ENCODE measurements around the gene XYLT1. TPM values are rescaled to one million over a fixed set of nuclear protein-coding genes. Genes with fewer than 3 reads are reported as not detected.

XYLT1 gene
- total RNA-seq, 1 experiment from 2014 or later: 14.5 TPM

- Histone ChIP-seq H2AK5ac (ENCODE audit: insufficient read length, low read length) (no peak overlapping the region), H3K9ac (ENCODE audit: extremely low read depth, insufficient read length, low read length) (no peak overlapping the region), H2BK5ac (ENCODE audit: insufficient read length, low read length) (no peak overlapping the region), H2AFZ (ENCODE audit: low read length) (no peak overlapping the region), H3K9me3 (ENCODE audit: control insufficient read depth, low read depth, low read length) (no peaks in the 10 kb centered on the region), H3K79me2 (ENCODE audit: insufficient read depth, low read length) (no peaks in the 10 kb centered on the region), H2BK120ac (ENCODE audit: low read depth, low read length, poor library complexity, severe bottlenecking) (no peak overlapping the region), H3K79me1 (ENCODE audit: insufficient read depth, low read depth, low read length, poor library complexity, severe bottlenecking) (no peaks in the 10 kb centered on the region), H2BK12ac (ENCODE audit: insufficient read length, low read depth, low read length) (no peak overlapping the region), H3K4me1 (ENCODE audit: insufficient read depth, low read length) (no peaks in the 10 kb centered on the region), H3K14ac (ENCODE audit: insufficient read depth, low read length) (no peak overlapping the region), H3K4ac (ENCODE audit: low read depth, low read length) (no peak overlapping the region), H3K18ac (ENCODE audit: insufficient read length, low read depth, low read length) (no peak overlapping the region), H3K23ac (ENCODE audit: insufficient read length, low read depth, low read length) (no peak overlapping the region), H3K56ac (ENCODE audit: insufficient read length, low read depth, low read length) (no peak overlapping the region), H3K23me2 (ENCODE audit: insufficient read length, low read depth, low read length, poor library complexity, severe bottlenecking) (no peaks in the 10 kb centered on the region), H4K8ac (replicated peaks; ENCODE audit: insufficient read length, low read depth, low read length) (no peak overlapping the region), H4K91ac (ENCODE audit: insufficient read length, low read depth, low read length) (no peak overlapping the region), H2BK15ac (ENCODE audit: low read depth, low read length) (no peak overlapping the region), H3K4me2 (ENCODE audit: insufficient read depth, insufficient read length, low read length) (no peak overlapping the region), H3K27ac (ENCODE audit: insufficient read length, low read depth, low read length) (no peak overlapping the region), H2BK20ac (ENCODE audit: low read depth, low read length, poor library complexity, severe bottlenecking) (no peak overlapping the region), H4K5ac (ENCODE audit: insufficient read length, low read depth, low read length) (no peak overlapping the region), H3K27me3 (ENCODE audit: insufficient read depth, low read length) (no peaks in the 10 kb centered on the region), H4K20me1 (ENCODE audit: control insufficient read depth, insufficient read depth, insufficient read length) (no peaks in the 10 kb centered on the region), H3T11ph (ENCODE audit: low read length) (no peak overlapping the region)
- Mint-ChIP-seq H3K36me3 (ENCODE audit: insufficient read depth in 1 of 3, low read depth in 3 of 3) (no peaks in the 10 kb centered on the region; a peak in 2 of 7 replicates), H3K4me3 (no peak overlapping the region), H3K4me1 (peaks cover 8% of the 10 kb centered on the region in 2 experiments), H3K27me3 (ENCODE audit: low read depth) (no peaks in the 10 kb centered on the region), H3K27ac (peak overlapping the region in 1 of 3 experiments; percentile 41; a peak in 1 of 7 replicates), H3K9me3 (peaks cover 2% of the 10 kb centered on the region in 2 experiments; a peak in 2 of 5 replicates)
- no peak for DNase-seq
- TF ChIP-seq CTCF (conservative IDR thresholded peaks at IDR 0.05): no peak
- WGBS (ENCODE audit: extremely low coverage, insufficient read length, low lambda C conversion rate): no CpG with 5 or more reads among the region's 8 CpGs
Observed at GRCh38 chr16:17241264-17241835, 229.4 kb downstream of the XYLT1 start.

All from H9 (cell line).